ENCODE results near the gene KDM6A. TPM values are rescaled to one million over a fixed set of nuclear protein-coding genes. Genes with fewer than 3 reads are reported as not detected.
"Not testable (repeated sequence)": the region's sequence is repeated elsewhere in the genome, so short reads cannot be mapped to it uniquely, and the experiment has no call there.

KDM6A gene
- total RNA-seq, 2 donors from 2014 or later: 53.9 to 60.7 TPM

GRCh38 chrX:44914532-44915198 lies 41.7 kb downstream of the KDM6A start:
- DNase-seq (no peak), ATAC-seq (no peak)
- no peaks in the 10 kb centered on the region for H3K9me3 ChIP-seq (ENCODE audit: control insufficient read depth, low read length, poor library complexity, severe bottlenecking)
- H3K27me3 Mint-ChIP-seq: no peaks in the 10 kb centered on the region
- no peak overlapping the region for H3K27ac Mint-ChIP-seq
- H3K4me1 Mint-ChIP-seq: peaks cover 24% of the 10 kb centered on the region
- H3K4me3 Mint-ChIP-seq: peak overlapping the region; percentile 45
- H3K36me3 Mint-ChIP-seq (ENCODE audit: low read depth): no peaks in the 10 kb centered on the region

GRCh38 chrX:44915361-44915868 lies 42.4 kb downstream of the KDM6A start:
- Mint-ChIP-seq H3K36me3 (ENCODE audit: low read depth) (no peaks in the 10 kb centered on the region), H3K4me1 (peaks cover 24% of the 10 kb centered on the region), H3K27me3 (no peaks in the 10 kb centered on the region), H3K27ac (no peak overlapping the region), H3K4me3 (peak overlapping the region; percentile 3)
- no peak for ATAC-seq
- H3K9me3 ChIP-seq (ENCODE audit: control insufficient read depth, low read length, poor library complexity, severe bottlenecking): no peaks in the 10 kb centered on the region
- no peak for DNase-seq

GRCh38 chrX:44918722-44919121 lies 45.7 kb downstream of the KDM6A start:
- Mint-ChIP-seq H3K27ac (no peak overlapping the region), H3K36me3 (ENCODE audit: low read depth) (peaks cover 3% of the 10 kb centered on the region), H3K4me3 (no peak overlapping the region), H3K27me3 (no peaks in the 10 kb centered on the region), H3K4me1 (peaks cover 32% of the 10 kb centered on the region)
- H3K9me3 ChIP-seq (ENCODE audit: control insufficient read depth, low read length, poor library complexity, severe bottlenecking): no peaks in the 10 kb centered on the region
- ATAC-seq (no peak), DNase-seq (no peak)

GRCh38 chrX:44922980-44923379 lies 50.0 kb downstream of the KDM6A start:
- Mint-ChIP-seq H3K4me3 (peak overlapping the region; percentile 88), H3K36me3 (ENCODE audit: low read depth) (peaks cover 3% of the 10 kb centered on the region), H3K27me3 (no peaks in the 10 kb centered on the region), H3K4me1 (peaks cover 33% of the 10 kb centered on the region), H3K27ac (peak overlapping the region; percentile 81)
- H3K9me3 ChIP-seq (ENCODE audit: control insufficient read depth, low read length, poor library complexity, severe bottlenecking): no peaks in the 10 kb centered on the region
- DNase-seq: no peak
- ATAC-seq: no peak

GRCh38 chrX:44927398-44927797 lies 54.4 kb downstream of the KDM6A start:
- Mint-ChIP-seq H3K27me3 (no peaks in the 10 kb centered on the region), H3K36me3 (ENCODE audit: low read depth) (peaks cover 3% of the 10 kb centered on the region), H3K4me3 (no peak overlapping the region), H3K27ac (no peak overlapping the region), H3K4me1 (peaks cover 23% of the 10 kb centered on the region)
- DNase-seq (no peak), ATAC-seq (no peak)
- H3K9me3 ChIP-seq (ENCODE audit: control insufficient read depth, low read length, poor library complexity, severe bottlenecking): no peaks in the 10 kb centered on the region

- H3K9me3 ChIP-seq (ENCODE audit: control insufficient read depth, low read length, poor library complexity, severe bottlenecking): no peaks in the 10 kb centered on the region
- Mint-ChIP-seq H3K36me3 (ENCODE audit: low read depth) (no peaks in the 10 kb centered on the region), H3K27ac (no peak overlapping the region), H3K4me1 (peaks cover 26% of the 10 kb centered on the region), H3K27me3 (no peaks in the 10 kb centered on the region), H3K4me3 (no peak overlapping the region)
- ATAC-seq (no peak), DNase-seq (no peak)
These were observed 58.5 kb downstream of the KDM6A start for GRCh38 chrX:44931441-44931973.

GRCh38 chrX:44935172-44935571 lies 62.2 kb downstream of the KDM6A start:
- Mint-ChIP-seq H3K4me3 (no peak overlapping the region), H3K27me3 (no peaks in the 10 kb centered on the region), H3K4me1 (peaks cover 27% of the 10 kb centered on the region), H3K27ac (no peak overlapping the region), H3K36me3 (ENCODE audit: low read depth) (no peaks in the 10 kb centered on the region)
- no peak for ATAC-seq
- DNase-seq: no peak
- H3K9me3 ChIP-seq (ENCODE audit: control insufficient read depth, low read length, poor library complexity, severe bottlenecking): no peaks in the 10 kb centered on the region

GRCh38 chrX:44935640-44936039 lies 62.7 kb downstream of the KDM6A start:
- Mint-ChIP-seq H3K4me3 (no peak overlapping the region), H3K27me3 (no peaks in the 10 kb centered on the region), H3K36me3 (ENCODE audit: low read depth) (no peaks in the 10 kb centered on the region), H3K4me1 (peaks cover 27% of the 10 kb centered on the region), H3K27ac (no peak overlapping the region)
- no peaks in the 10 kb centered on the region for H3K9me3 ChIP-seq (ENCODE audit: control insufficient read depth, low read length, poor library complexity, severe bottlenecking)
- no peak for ATAC-seq
- no peak for DNase-seq

- no peaks in the 10 kb centered on the region for H3K36me3 Mint-ChIP-seq (ENCODE audit: low read depth)
- H3K27ac Mint-ChIP-seq: peak overlapping the region; percentile 3
- H3K9me3 ChIP-seq (ENCODE audit: control insufficient read depth, low read length, poor library complexity, severe bottlenecking): no peaks in the 10 kb centered on the region
- no peak overlapping the region for H3K4me3 Mint-ChIP-seq
- ATAC-seq: no peak
- H3K4me1 Mint-ChIP-seq: peaks cover 29% of the 10 kb centered on the region
- no peak for DNase-seq
- no peaks in the 10 kb centered on the region for H3K27me3 Mint-ChIP-seq
These were observed 64.6 kb downstream of the KDM6A start for GRCh38 chrX:44937606-44938005.

- Mint-ChIP-seq H3K4me3 (no peak overlapping the region), H3K27me3 (no peaks in the 10 kb centered on the region), H3K36me3 (ENCODE audit: low read depth) (no peaks in the 10 kb centered on the region), H3K4me1 (peaks cover 29% of the 10 kb centered on the region), H3K27ac (peak overlapping the region; percentile 3)
- no peak for ATAC-seq
- no peak for DNase-seq
- H3K9me3 ChIP-seq (ENCODE audit: control insufficient read depth, low read length, poor library complexity, severe bottlenecking): no peaks in the 10 kb centered on the region
These were observed 65.1 kb downstream of the KDM6A start for GRCh38 chrX:44938111-44938510.

GRCh38 chrX:44940541-44940940 lies 67.6 kb downstream of the KDM6A start:
- not testable (repeated sequence) for H3K27me3 Mint-ChIP-seq; H3K36me3 Mint-ChIP-seq (ENCODE audit: low read depth); H3K27ac Mint-ChIP-seq; H3K9me3 ChIP-seq (ENCODE audit: control insufficient read depth, low read length, poor library complexity, severe bottlenecking); H3K4me3 Mint-ChIP-seq; ATAC-seq; DNase-seq
- H3K4me1 Mint-ChIP-seq: peaks cover 14% of the 10 kb centered on the region

- ATAC-seq: no peak
- H3K27ac Mint-ChIP-seq: no peak overlapping the region
- no peaks in the 10 kb centered on the region for H3K27me3 Mint-ChIP-seq
- no peaks in the 10 kb centered on the region for H3K36me3 Mint-ChIP-seq (ENCODE audit: low read depth)
- H3K4me1 Mint-ChIP-seq: peaks cover 12% of the 10 kb centered on the region
- H3K4me3 Mint-ChIP-seq: no peak overlapping the region
- no peak for DNase-seq
- H3K9me3 ChIP-seq (ENCODE audit: control insufficient read depth, low read length, poor library complexity, severe bottlenecking): no peaks in the 10 kb centered on the region
These were observed 70.0 kb downstream of the KDM6A start for GRCh38 chrX:44943007-44943406.

- H3K27ac Mint-ChIP-seq: no peak overlapping the region
- no peak for ATAC-seq
- no peaks in the 10 kb centered on the region for H3K9me3 ChIP-seq (ENCODE audit: control insufficient read depth, low read length, poor library complexity, severe bottlenecking)
- H3K4me1 Mint-ChIP-seq: peaks cover 7% of the 10 kb centered on the region
- no peaks in the 10 kb centered on the region for H3K36me3 Mint-ChIP-seq (ENCODE audit: low read depth)
- no peak for DNase-seq
- H3K4me3 Mint-ChIP-seq: no peak overlapping the region
- no peaks in the 10 kb centered on the region for H3K27me3 Mint-ChIP-seq
These were observed 71.9 kb downstream of the KDM6A start for GRCh38 chrX:44944894-44945293.

- H3K4me1 Mint-ChIP-seq: peaks cover 12% of the 10 kb centered on the region
- H3K27ac Mint-ChIP-seq: no peak overlapping the region
- H3K4me3 Mint-ChIP-seq: no peak overlapping the region
- DNase-seq (no peak), ATAC-seq (no peak)
- H3K36me3 Mint-ChIP-seq (ENCODE audit: low read depth): no peaks in the 10 kb centered on the region
- H3K27me3 Mint-ChIP-seq: no peaks in the 10 kb centered on the region
- H3K9me3 ChIP-seq (ENCODE audit: control insufficient read depth, low read length, poor library complexity, severe bottlenecking): no peaks in the 10 kb centered on the region
These were observed 72.7 kb downstream of the KDM6A start for GRCh38 chrX:44945736-44946135.
